Stimulated activated CD4-positive, alpha-beta T cell treated with anti-CD3 and anti-CD28 coated beads, Interleukin-15, amount 100 ng/mL, for 48 hours (primary cell): ENCODE measurements around the gene BBS1.
"Not testable (repeated sequence)": the region's sequence is repeated elsewhere in the genome, so short reads cannot be mapped to it uniquely, and the experiment has no call there.

Experiments
- DNase-seq, 2 donors: peaks; one replicate each; pipeline ENCODE4 v3.0.0-alpha.2; 2020; ENCODE audit warnings: low read depth in 2 of 2

Gene BBS1

GRCh38 chr11:66510271-66510989, at the start of gene BBS1:
BBS1 (plus strand) TSS chr11:66510635; CDS start chr11:66510660, 25 bp downstream.
- peak; percentile 58 to 77 for DNase-seq

GRCh38 chr11:66462010-66462409, 48.4 kb upstream of the BBS1 start:
- DNase-seq: no peak

DNA sequence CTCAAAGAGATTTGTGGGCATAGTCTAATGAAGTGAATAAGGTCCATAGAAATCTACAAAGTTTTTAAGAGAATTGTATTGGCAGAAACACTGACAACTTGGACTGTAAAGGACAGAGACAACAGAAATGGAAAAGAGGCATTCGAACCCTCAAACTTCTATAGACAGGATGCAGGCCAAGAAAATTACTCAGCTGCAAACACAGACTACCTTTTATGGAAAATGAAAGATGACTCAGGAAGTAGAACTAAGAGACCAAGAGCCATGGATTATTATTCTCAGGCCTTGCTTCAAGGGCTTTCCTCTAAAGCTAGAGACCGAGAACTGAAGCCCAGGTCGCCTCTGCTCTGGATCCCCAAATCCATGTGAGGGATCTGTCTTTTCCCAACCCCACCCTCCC, 47.5 kb upstream of the BBS1 start:
- no peak for DNase-seq

GRCh38 chr11:66464116-66464515, 46.3 kb upstream of the BBS1 start:
- DNase-seq: not testable (repeated sequence)

DNA sequence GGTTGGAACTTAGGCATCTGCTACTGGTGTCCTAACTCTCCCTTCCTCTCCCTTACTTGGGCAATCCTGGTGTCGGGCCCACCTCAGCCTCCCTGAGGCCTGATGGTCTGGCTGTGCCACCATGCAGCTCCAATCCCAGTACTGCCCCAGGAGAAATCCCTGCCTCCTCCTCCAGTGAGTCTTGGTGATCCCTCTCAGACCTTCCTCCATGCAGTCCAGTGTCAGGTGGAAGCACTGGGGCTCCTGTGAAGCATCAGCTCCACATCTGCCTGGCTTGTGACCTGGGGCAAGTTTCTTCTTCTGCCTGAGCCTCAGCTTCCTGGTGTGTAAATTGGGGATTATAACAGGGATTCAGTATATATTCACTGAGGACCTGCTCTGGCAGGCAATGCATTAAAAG, 45.5 kb upstream of the BBS1 start:
- no peak for DNase-seq

DNA sequence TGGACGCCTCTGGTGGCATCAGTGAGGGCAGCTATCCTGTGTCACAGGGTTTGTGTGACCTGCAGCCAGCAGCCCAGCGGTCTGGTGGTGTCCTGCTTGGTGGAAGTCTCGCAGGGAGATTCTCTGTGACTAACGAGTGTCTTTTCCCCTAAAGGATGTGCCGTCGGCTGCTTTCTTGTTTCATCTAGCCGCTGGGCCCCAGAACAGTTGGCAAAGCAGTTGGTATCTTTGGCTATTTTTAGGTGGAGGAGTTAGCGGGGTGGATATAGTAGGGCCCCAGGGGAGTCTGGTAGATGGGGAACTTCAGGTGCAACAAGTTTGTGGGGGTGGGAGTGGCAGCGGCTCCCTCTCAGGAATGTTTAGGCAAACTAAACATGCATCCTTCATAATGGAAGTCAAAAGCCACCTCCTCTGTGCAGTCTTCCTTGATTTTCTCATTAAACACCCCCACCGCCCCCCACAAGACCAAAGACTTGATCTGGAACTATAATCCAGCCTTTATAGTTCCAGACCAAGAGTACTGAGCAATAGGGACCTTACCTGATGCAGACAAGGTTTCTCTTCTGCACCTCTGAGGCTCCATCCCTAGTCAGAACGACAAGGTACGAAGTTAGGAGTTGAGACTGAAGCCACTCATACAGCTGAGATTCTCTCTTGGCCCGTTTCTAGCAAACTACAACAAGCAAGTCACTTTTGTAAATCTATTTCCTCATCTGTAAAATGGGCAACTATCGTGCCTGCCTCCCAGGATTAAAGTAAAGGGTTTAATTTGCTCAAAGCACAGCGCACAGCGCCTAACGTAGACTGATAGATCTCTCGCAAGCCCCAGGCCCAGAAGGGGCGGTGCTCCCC, 44.8 kb upstream of the BBS1 start:
- no peak for DNase-seq

- DNase-seq: peak; percentile 91 to 94
Measured at GRCh38 chr11:66466225-66467033, 44.0 kb upstream of the BBS1 start, which contains the start of gene PELI3. PELI3 (plus strand) TSS chr11:66466905; CDS start chr11:66468129, 1,224 bp downstream.

- DNase-seq: peak in 1 of 2 donors; percentile 29
Measured at GRCh38 chr11:66467034-66467659, 43.3 kb upstream of the BBS1 start.

- no peak for DNase-seq
Measured at GRCh38 chr11:66467756-66468155, 42.7 kb upstream of the BBS1 start.

- no peak for DNase-seq
Measured at GRCh38 chr11:66468691-66469090, 41.7 kb upstream of the BBS1 start.

GRCh38 chr11:66469441-66469840, 41.0 kb upstream of the BBS1 start:
- no peak for DNase-seq

GRCh38 chr11:66470015-66470414, 40.4 kb upstream of the BBS1 start:
- no peak for DNase-seq

DNA sequence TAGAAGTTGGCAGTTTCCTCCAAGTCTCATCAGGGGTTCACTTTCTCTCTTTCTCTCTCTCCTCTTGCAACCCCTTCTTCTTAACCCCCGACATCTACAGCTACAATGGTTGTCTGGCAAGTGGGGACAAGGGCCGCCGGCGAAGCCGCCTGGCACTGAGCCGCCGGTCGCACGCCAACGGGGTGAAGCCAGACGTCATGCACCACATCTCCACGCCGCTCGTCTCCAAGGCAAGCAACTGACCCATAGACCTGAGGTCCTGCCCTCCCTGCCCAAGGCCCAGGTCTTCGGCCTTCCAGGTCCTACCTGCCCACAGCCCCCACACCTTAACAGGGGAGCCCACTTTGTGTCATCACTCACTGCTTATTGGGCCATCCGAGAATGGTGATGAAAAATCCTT, 39.3 kb upstream of the BBS1 start:
- no peak for DNase-seq

- no peak for DNase-seq
Measured at GRCh38 chr11:66472054-66472453, 38.4 kb upstream of the BBS1 start.

DNA sequence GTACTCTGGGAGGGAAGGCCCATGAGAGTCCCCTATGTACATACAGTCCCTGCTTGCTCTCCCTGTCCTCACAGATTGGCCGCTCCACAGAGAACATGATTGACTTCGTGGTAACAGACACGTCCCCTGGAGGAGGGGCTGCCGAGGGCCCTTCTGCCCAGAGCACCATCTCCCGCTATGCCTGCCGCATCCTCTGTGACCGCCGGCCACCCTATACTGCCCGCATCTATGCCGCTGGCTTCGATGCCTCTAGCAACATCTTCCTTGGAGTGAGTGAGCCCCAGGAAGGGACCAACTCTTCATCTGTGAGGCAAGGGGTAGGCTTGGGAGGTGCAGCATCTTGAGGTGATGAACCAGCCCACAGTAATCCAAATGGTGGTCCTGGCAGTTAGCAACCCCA, 37.3 kb upstream of the BBS1 start:
- no peak for DNase-seq

- DNase-seq: no peak
Measured at GRCh38 chr11:66473608-66474515, 36.6 kb upstream of the BBS1 start.

GRCh38 chr11:66475349-66476172, 34.9 kb upstream of the BBS1 start:
- DNase-seq: no peak

DNA sequence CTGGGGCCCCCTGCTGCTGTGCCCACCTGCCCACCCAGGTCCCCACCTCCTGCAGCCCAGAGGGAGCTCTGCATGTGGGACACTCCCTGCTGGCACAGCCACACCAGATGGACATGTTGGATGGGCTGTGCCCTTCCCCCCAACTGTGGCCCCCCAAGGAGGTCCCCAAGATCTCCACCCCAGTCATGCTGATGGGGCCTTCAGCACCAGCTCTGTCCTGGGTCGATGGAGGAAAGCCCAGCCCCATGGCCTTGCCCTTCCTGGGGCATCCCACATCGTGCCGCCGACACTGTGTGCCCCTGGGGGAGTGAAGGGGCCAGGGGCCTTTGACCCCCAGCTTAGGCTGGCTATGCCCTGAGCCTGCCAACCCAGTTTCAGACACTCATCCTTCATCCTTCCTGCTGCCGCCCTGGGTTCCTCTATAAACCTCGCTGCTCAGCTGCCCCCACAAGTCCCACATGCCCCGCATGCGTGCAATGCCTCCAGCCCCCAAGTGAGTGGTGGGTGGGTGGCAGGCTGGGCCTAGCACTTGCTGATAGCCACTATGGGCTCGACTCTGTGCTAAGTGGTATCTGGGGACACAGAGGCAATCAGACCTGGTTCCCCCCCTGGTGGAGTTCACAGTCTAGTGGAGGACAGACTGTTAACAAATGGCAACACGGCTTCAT, 34.1 kb upstream of the BBS1 start:
- DNase-seq: no peak

DNA sequence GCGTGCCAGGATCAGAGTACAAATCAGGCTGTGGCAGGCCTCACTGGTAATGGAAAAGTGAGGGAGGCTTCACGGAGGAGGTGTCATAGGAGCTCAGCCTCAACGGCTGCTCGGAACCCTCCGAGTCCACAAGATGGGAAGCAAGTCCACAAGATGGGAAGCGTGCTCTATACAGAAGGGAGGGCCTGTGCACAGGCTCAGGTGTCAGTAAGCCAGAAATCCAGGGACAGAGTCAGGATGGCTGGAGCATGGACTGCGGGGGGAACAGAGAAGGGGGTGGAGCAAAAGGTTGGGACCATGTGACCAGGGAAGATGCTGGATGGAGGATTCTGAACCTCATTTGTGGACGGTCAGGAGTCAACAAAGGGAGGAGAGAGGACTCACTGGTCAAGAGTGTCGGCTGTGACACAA, 33.6 kb upstream of the BBS1 start:
- DNase-seq: no peak
